Tibial nerve (tissue), 4 donors: ENCODE results near the gene EYA4.

Source experiments
- CTCF ChIP-seq, 5 experiments: fragments of 200-600 bp in 3 of 5; fragments of 450-650 bp in 2 of 5; sonication (generic) in 3 of 5; IDR thresholded peaks; one replicate each; pipeline ENCODE4 v1.5.1; 2016 to 2019; ENCODE audit warnings: antibody characterized with exemption in 5 of 5, mild to moderate bottlenecking in 3 of 5, moderate library complexity in 2 of 5
- EP300 ChIP-seq, 2 donors: sonication (generic); formaldehyde crosslinking; IDR thresholded peaks; one replicate each; pipeline ENCODE4 v1.6.1; 2017; ENCODE audit warnings: antibody characterized with exemption in 2 of 2, mild to moderate bottlenecking in 1 of 2
- POLR2A ChIP-seq, 2 donors: fragments of 450-650 bp; IDR thresholded peaks; one replicate each; pipeline ENCODE4 v1.6.1; 2017; ENCODE audit warnings: antibody characterized with exemption in 2 of 2, mild to moderate bottlenecking in 2 of 2, moderate library complexity in 2 of 2

- TF ChIP-seq CTCF (IDR thresholded peaks at IDR 0.05) = no peak
- no peak for TF ChIP-seq POLR2A (IDR thresholded peaks at IDR 0.05)
- no peak for TF ChIP-seq EP300 (IDR thresholded peaks at IDR 0.05)
Measured at GRCh38 chr6:133501675-133502270, 260.6 kb downstream of the EYA4 start.
